GM19099 (cell line): Measurements from ENCODE around the gene GPR153.

ENCODE experiments used
- POLR2A ChIP-seq: IDR thresholded peaks from 3 replicates; pipeline ENCODE4 v1.6.1; 2011; ENCODE audit warnings: low read depth; ENCODE audit not compliant: insufficient read length; ENCODE audit errors: extremely low read depth

The GPR153 gene

GRCh38 chr1:6275826-6276782 lies 15.2 kb upstream of the GPR153 start:
- TF ChIP-seq POLR2A, result no peak

DNA sequence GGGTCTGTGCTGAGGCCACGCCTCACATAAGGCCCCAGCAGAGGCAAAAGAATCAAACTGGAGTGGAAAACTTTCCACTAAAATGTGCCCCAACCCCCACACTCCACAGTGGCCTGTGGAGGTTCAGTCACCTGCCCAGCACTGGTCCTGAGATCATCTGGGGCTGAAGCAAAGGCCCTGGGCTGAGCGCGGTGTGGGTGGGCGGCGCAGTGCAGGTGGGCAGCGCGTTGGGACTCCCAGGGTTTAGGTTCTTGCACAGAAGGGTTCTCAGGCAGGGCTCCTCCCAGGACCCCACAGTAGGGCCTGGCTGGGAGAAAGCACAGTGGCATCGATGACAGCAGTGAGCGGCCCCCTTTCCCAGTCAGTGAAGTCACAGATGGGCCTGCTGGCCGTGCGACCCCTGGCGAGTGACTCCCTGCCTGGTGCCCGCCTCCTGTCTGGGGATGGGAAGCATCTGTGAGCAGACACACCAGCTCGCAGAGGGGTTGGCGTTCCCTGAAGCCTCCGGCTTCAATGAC lies 13.8 kb upstream of the GPR153 start:
- no peak for TF ChIP-seq POLR2A

DNA sequence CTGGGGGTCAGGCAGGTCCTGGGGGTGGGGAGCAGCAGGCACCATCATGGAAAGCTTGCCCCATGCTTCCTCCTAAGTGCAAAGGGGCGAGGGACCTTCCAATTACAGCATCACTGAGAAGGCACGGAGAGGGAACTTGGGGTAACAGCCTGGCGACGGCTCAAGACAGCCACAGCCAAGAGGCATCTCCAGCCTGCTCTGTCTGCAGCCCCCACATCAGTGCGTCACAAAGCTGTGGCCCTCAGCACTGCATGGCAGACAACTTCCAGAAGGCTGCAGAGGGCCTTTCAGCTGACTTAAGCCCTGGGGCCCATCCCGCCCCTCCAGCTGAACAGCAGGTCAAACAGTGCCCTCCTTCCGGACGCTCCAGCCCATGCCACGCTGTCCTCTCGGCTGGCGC lies 13.2 kb upstream of the GPR153 start:
- TF ChIP-seq POLR2A, result no peak

- no peak for TF ChIP-seq POLR2A
Measured at GRCh38 chr1:6273380-6273891, 12.5 kb upstream of the GPR153 start.

GRCh38 chr1:6272868-6273267 lies 12.0 kb upstream of the GPR153 start:
- TF ChIP-seq POLR2A, result no peak

DNA sequence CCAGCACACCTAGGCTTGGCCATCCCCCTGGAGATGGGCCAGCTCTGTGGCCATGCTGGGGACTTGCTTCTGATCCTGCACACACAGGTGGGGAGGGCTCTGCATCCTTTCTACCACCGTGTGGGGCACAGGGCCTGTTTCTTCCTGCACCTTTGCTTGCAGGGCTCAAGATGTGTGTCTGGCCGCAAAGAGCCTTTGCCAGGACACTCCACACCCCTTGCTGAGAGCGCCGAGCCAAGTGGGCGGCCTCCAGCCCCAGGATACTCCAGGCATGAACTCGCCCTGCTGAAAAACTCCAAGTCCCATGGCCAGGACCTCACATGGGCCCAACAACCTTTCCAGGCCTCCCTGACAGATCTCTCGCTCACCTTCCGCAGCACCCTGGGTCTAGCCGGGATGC lies 11.6 kb upstream of the GPR153 start:
- TF ChIP-seq POLR2A, result no peak

DNA sequence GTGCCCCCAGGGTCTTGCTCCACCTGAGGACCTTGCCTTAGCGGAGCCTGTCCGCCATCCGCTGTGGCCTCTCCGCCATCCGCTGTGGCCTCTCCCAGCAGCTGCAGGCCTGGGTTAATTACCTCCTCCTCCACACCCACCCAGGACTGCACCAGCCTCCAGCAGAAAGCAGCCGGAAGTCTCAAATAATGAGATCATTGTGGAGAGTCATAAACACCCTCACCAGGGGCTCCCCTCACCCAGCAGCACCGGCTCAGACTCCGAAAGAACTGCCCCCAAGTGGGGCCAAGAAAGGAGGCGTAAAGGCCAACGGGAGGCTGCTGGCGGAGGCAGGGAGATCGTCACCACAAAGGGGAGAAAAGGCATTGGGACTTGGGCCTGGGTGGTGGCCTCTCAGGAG lies 10.7 kb upstream of the GPR153 start:
- TF ChIP-seq POLR2A, result no peak

DNA sequence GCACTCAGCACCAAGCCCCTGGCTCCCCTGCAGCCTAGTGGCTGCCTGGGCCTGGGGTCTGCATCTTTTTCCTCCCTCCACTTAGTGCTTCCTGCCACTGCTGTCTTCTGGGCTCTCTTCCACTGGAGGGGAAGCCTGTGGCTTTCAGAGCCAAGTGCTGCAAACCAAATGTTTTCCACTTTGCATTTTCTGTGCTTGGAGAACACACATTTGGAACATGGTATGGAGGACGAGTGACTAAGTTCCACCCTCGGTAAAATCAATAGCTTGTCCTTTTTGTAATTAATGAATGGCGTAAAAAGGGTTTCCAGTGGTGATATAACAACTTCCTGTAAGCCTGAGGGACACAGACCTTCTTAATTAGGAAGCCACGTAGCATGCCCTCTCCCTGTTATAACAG lies 10.1 kb upstream of the GPR153 start:
- no peak for TF ChIP-seq POLR2A

- no peak for TF ChIP-seq POLR2A
Measured at GRCh38 chr1:6270401-6270800, 9.5 kb upstream of the GPR153 start.

- TF ChIP-seq POLR2A, result no peak
Measured at GRCh38 chr1:6269720-6270400, 9.0 kb upstream of the GPR153 start.

DNA sequence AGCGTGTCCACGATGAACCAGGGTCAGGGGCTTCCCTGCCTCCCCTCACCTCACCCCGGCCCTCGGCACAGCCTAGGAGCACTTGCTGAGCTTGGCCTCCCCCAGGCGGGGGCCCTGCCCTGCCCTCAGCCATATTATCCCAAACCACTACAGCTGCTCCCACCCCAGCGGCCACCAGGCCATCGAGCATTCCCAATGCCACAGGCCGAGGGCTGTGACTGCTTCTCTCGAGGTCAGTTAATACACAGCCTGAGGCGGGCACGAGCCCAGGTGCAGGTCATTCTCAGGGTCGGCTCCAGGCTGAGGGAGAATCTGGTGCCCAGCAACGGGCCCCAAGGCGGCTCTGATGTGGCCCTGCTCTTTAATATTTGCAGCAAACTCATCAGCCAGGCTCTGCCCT lies 8.4 kb upstream of the GPR153 start:
- TF ChIP-seq POLR2A, result no peak

GRCh38 chr1:6268415-6268814 lies 7.5 kb upstream of the GPR153 start:
- no peak for TF ChIP-seq POLR2A

DNA sequence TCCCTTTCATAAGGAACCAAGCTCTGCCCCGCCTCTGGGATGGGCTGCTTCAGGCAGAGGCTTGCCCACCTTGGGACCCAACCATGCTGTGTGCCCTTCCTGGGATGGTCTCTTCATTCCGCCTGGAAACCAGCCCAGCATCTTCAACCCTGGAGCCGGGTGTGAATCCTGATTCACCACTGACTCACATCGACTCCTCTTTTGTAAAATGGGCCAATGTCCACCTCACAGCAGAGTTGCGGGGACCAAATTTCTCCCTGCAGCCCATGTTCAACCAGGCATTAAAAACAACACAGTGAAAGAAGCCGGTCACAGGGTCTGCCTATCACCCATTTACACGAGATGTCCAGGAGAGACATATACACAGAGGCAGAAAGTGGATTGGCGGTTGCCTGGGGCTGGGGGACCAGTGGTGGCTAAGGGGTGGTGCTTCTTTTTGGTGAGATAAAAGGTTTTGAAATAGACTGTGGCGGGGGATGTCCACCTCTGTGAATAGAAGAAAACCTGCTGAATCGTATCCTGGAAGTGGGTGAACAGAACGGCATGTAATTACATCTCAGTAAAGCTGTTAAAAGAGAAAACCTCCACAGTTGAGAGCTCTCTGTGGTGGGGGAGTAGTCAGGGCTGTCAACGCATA lies 6.9 kb upstream of the GPR153 start:
- no peak for TF ChIP-seq POLR2A

DNA sequence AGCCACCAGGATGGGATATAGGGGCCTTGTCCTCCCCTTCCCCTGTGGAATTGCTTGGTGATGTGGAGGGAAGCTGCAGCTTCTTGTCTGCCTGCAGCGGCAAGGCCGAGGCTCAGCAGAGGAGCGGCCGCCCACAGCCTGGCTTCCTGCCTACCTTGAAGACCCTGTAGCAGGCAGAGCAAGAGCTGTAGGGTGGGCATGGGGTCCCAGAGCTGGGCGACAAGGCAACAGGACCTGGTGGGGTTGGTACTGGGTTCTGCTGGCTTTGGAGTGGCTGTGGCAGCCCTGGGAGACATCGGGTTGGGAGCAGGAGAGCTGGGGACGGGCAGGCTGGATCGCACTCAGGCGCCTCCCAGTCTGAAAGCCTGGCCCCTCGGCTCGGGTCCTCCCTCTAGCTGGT lies 5.7 kb upstream of the GPR153 start:
- no peak for TF ChIP-seq POLR2A

DNA sequence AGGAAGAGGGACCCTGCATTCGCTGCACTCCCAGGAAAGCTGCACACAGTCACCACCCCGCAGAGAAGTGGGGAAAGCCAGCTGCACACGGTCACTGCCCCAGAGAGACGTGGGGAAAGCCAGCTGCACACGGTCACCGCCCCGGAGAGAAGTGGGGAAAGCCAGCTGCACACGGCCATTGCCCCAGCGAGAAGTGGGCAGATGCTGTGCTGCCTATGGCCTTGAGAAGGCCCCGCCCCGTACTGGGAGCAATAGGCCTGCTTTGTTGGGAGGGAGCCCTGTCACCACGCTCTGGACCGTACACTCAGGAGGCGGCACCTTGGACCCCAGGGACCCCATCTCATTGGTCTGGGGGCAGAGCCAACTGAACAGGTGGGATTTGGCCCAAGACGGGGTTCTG lies 4.3 kb upstream of the GPR153 start:
- no peak for TF ChIP-seq POLR2A
